Stimulated activated naive CD4-positive, alpha-beta T cell (primary cell): ENCODE results near the gene CSNK1E.

Experiments
- DNase-seq, 6 experiments: peaks; one replicate each; lab custom pipeline; 2025; lab: John Stamatoyannopoulos, UW

The CSNK1E gene

GRCh38 chr22:38305471-38306448 lies 11.5 kb downstream of the CSNK1E start:
- DNase-seq: no peak

- DNase-seq: no peak
These were observed 12.7 kb downstream of the CSNK1E start for GRCh38 chr22:38304526-38304925.

- no peak for DNase-seq
These were observed 13.3 kb downstream of the CSNK1E start for GRCh38 chr22:38303974-38304373.

- DNase-seq: no peak
These were observed 14.3 kb downstream of the CSNK1E start for GRCh38 chr22:38302906-38303305.

DNA sequence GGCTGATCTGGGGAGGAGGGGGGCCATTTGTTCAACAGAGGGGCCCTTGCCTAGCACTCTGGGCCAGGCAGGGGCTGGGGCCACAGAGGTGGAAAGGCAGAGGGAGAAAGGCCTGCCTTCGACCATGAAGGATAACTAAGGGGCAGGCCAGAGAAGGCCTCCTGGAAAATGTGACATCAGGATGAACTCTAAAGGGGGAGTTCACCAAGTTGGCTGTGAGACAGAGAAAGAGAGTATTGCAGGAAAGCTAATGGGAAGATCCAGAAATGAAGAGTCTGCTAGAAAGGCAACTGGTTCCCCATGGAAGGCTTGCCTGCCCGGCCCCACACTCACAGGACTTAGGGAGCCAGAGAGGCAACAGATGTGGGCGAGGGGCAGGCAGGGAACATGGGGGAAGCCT lies 16.3 kb downstream of the CSNK1E start:
- no peak for DNase-seq

DNA sequence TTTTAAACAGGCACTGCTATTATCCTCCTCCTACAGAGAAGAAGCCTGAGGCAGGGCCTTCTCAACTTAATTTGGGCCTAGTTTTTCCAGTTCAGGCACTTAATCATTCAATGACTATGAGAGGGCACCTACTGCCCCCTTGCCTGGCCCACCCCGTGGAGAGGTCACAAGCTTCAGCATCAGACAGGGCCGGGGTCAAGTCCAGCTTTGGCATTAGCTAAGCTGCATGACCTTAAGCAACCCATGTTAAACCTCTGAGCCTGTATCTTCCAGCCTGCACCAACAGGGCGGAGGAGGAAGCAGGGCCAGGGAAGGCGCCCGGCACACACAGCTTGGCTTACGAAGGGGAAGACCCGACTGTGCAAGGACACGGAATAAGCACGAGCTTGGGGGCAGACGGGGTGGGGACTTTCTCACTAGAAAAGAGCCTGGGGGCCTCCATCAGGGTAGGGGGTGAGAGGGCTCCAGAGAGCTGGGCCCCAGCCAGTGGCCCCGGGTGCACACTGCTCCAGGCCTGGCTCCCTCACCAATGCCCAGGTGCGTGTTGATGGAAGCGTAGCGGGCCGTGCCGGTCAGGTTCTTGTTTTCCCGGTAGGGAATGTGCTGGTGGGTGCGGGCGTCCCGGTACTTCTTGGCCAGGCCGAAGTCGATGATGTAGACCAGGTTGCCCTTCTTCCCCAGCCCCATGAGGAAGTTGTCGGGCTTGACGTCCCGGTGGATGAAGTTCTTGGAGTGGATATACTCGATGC lies 16.9 kb downstream of the CSNK1E start:
- DNase-seq: no peak

DNA sequence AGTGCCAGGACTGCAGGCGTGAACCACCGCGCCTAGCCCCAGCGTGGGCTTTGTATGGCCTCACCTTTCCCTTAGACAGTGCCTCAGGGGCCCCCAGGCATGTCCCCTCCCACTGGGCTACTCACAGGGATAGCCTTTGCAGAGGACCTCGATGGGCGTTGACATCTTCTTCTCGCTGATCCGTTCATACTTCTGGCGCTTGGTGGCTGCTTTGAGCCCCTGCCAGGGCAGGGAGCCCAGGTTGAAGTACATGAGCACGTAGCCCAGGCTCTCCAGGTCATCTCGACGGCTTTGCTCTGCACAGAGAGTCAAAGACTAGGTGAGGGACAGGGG lies 17.5 kb downstream of the CSNK1E start:
- no peak for DNase-seq

- peak in 5 of 6 experiments; percentile 19 to 37 (median 32) for DNase-seq
These were observed 18.8 kb downstream of the CSNK1E start for GRCh38 chr22:38298312-38299005.

GRCh38 chr22:38296372-38296771 lies 20.9 kb downstream of the CSNK1E start:
- DNase-seq: no peak

DNA sequence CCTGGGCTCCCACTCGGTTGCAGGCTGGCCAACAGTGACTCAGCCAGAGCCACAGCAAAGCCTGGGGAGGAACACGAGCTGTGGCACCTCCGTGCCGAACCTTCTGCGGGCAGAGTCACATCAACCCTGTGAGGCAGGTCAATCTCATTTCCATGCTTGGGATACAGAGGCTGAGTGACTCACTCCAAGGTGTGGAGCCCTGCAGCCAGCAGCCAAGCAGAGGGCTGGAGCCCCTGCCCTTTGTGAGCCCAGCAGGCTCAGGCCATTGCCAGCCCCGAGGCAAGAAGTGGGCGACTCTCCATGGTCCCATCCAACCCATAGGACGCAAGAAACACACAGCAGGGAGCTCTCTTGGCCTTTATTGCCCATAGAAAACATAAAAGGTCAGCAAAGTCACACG lies 21.4 kb downstream of the CSNK1E start:
- DNase-seq: no peak

- no peak for DNase-seq
These were observed 21.9 kb downstream of the CSNK1E start for GRCh38 chr22:38295339-38295738.

GRCh38 chr22:38294193-38294592 lies 23.0 kb downstream of the CSNK1E start:
- no peak for DNase-seq

DNA sequence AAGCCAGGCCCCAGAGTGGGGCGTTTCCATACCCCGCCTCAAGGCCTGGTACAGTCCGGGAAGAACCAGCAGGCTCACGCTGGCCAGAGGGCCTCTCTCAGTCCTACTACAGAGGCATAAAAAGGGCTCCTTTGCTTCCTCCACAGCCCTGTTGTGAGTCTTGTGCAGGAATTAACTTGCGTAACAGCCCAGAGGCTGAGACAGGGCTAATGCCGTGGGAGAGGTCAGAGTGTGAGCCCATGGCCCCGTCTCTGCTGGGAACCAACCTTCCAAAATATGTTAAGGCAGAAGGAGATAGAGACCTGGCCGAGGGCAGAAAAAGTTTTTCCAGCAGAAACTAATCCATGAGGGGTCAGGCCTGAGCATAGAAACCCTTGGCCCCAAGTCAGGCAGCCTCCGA lies 24.5 kb downstream of the CSNK1E start:
- DNase-seq: no peak

DNA sequence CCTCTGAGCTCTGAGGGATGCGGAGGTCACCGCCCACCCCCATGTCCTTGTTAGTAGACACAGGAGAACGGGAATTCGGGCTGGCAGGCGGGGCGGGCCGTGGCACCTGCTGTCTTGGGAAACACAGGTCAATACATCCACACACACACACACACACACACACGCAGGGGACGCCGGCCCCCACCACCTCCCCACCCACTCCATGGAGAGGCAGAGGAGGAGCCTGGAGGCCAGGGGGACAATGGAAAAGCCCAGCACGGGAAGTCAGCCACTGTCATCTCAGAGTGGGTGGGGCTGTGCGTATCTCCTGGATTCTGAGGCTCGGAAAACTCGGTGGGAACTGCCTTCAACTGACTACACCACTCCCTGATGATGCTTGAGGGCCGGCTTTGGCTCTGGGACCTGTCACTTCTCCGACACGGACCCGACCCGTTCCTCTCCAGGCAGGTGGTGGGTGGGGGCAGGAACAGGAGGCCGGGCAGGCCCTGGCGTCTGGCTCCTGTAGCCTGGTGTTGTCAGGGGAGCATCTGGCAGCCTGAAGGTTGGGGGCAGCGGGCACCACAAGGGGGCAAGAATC lies 25.9 kb downstream of the CSNK1E start:
- DNase-seq: no peak

DNA sequence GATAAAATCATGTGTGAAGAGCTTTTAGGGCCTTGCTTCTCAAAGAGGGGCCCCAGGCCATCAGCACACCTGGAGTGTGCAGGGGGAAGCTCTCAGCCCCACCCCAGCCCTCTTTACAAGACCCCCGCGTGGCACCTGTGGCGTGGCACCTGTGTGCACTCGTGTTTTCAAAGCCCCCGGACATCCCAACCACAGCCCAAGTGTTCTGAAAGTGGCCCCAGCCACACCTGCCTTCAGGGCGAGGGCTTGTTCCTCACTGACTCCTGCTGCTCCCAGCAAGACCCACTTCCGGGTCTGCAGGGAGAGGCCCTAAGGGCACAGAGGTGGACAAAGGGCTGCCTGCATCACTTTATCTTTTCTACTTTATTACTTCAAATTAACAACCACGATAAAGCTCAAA lies 26.9 kb downstream of the CSNK1E start:
- no peak for DNase-seq

DNA sequence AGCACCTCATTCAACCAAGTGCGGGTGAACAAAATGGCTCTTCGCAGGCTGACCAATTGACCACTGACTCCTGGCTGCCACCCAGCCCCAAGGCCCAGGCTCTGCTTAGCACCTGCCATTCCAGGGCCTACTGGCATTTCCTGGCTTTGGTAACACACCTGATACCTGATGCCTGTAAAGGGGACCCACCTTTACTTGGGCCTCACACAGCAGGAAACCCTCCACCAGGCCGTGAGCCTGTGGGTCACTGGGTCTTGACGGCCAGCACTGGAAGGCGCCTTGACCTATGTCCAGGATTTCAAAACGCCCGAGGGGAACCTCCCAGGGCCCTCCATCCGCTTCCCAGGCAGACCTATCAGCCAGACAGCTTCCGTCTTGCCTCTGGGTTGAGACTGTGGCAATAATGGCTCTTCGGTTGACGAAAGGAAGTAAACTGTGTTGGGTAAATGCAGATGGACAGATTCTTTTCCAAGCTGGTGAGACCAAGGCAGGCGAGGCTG lies 27.6 kb downstream of the CSNK1E start:
- DNase-seq: no peak

DNA sequence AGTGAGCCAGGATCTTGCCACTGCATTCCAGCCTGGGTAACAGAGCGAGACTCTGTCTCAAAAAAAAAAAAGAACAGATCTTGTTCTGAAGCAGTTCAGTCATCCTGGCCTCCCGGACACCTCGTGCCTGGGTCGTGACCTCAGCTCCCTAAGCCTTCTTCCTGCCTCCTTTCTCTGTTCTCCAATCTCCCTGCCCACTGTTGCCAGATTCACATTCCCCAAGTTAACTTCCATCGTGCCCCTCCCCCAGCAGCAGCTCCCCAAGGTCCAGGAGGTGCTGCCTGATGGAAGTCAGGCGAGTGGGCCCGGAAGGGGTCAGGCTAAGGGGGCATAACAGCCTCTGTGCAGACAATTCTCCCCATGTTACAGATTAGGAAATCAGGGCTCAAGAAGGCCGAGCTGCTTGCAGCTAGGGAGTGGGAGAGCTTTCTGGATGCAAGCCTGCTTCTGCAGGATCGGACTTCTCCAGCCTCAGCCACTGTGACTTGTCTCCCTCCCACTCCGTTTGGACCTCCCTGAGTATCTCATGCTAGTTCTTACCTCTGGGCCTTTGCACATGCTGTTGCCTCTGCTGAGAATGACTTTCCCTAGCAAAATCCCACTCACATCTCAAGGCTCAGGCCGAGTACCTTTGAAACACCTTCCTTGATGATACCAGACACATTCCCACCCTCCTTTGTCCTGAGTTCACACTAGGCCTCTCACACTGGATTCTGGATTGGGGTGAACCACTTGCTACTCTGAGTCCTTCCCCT lies 30.1 kb downstream of the CSNK1E start:
- DNase-seq: no peak

DNA sequence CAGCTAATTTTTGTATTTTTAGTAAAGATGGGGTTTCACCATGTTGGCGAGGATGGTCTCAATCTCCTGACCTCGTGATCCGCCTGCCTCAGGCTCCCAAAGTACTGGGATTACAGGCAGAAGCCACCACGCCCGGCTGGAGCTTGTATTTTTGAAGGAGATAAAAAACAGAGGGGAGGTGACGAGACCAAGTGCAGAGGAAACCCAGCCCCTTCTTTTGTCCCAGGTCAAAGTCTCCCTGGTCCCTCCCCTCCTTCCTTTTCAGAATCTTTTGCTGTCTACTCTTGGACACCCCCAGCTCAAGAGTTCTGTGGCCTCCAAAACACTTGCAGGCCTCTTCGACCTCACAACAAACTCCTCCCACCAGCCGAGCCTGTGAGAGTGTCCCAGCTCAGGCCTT lies 32.2 kb downstream of the CSNK1E start:
- DNase-seq: no peak

- DNase-seq: no peak
These were observed 33.2 kb downstream of the CSNK1E start for GRCh38 chr22:38284042-38284402.

DNA sequence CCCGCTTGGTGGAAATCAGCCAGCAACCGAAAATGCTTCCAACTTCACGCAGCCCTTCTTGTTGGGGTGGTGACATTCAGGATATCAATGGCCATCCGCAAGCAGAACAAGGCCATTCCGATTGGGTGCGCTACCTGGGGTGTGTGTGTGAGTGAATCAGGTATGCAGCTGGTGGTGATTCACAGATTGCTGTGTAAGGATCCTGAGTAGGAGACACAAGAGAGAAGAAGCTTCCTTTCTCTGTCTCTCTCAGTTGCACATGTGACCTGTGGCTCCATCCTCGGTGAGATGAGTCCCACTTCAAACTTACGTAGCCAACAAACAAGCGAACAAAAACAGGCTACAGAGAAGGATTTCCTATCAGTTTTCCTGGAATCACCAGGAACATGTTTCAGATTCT lies 34.8 kb downstream of the CSNK1E start:
- no peak for DNase-seq

DNA sequence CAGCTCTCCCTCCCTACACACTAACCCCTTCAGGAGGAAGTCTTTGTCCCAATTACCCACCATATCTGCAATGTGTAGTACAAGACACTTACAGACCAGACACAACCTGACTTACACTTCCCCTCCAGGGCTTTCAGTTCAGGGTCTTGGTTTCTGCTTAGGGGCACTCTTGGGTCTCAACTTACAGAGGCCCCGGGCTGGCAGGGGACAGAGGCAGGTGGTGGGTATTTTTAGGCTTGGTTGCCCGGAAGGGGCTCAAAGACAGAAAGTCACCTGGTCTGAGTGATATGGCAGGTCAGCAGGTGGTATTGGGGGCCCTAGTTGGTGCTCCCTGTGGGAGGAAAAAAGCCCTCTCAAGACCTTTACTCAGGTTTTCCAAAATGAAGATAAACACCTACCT lies 41.1 kb downstream of the CSNK1E start:
- DNase-seq: no peak
